Measurements from ENCODE around the gene REM2.

REM2 gene, protein sequence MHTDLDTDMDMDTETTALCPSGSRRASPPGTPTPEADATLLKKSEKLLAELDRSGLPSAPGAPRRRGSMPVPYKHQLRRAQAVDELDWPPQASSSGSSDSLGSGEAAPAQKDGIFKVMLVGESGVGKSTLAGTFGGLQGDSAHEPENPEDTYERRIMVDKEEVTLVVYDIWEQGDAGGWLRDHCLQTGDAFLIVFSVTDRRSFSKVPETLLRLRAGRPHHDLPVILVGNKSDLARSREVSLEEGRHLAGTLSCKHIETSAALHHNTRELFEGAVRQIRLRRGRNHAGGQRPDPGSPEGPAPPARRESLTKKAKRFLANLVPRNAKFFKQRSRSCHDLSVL

DNA sequence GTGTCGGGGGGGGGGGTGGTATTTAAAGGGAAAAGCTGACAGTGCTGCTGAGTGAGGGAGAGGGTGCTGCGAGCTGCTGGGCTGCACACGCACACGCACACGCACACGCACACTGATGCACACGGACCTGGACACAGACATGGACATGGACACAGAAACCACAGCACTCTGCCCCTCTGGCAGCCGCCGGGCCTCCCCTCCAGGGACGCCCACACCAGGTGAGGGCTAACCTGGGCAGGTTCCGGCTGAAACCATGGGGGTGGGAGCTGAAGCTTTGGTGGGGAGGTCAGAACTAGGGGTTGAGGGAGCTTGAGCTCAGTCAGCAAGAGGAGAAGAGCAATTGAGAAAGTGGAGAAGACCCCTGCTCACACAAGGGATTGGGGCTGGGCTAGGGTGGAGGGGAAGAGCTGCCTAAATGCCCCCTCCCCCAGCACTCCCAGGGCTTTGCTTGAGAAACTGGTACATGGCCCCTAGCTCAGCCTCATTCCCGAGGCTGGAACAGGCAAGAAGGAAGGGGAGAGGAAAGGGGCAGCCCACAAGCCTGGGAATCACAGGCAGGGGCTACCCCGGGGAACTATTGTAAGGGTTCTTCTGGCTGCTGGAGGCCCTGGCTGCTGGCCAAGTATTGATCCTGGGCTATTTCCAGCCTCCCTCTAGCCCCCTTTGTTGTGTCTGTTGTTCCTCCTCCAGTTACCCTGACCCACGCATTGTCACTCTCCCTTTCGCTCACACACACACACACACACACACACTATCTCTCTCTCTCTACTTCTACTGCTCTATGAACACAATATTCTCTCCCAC is at the start of gene REM2:
TSS of gene REM2 (plus strand) at position 50 of the 804 bp plus-strand sequence. CDS start at position 116, 66 bp downstream.
- DNase-seq: peak; percentile 92

DNA sequence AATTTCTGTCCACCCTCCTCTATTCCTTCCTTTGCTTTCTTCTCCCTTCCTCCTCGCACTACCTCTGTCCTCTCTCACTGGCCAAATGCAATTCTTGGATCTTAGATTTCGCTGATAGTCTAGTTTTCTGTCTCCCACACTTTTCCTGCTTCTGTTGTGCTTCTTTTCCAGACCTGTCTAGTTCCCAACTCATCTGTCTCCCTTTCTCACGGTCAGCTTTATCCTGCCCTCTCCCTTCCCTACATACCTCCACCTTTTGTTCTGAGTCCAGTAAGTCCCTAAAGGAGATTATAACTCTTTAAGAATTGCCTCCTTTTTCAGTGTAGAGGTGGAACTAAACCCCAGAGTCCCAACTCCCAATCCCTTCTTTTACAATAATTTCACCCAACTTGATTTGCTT is 47.5 kb upstream of the REM2 start:
- DNase-seq: no peak

DNA sequence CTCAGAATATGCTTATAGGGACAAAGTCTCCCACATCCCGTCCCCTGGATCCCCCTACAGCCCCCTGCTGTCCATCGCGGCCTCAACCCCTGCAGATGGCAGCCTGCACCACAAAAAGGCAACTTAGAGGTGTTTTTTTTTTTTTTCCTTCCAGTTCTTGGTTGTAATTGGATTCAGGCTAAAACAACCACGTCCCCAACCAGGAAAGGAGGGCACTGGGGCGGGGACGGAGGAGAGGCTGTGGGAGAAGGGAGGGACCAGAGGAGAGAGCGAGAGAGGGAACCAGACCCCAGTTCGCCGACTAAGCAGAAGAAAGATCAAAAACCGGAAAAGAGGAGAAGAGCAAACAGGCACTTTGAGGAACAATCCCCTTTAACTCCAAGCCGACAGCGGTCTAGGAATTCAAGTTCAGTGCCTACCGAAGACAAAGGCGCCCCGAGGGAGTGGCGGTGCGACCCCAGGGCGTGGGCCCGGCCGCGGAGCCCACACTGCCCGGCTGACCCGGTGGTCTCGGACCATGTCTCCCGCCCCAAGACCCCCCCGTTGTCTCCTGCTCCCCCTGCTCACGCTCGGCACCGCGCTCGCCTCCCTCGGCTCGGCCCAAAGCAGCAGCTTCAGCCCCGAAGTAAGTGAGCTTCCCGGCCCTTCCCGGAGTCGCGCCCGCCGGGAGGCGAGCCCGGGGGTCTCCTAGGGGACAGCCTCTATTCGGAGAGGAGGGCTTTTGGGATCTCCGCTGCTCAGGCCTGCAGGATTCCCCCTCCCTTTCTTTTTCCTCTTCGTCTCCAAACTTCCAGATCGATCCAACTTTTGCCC is 46.5 kb upstream of the REM2 start, which contains the start of gene MMP14:
TSS of gene MMP14 (plus strand) at position 285 of the 813 bp plus-strand sequence. CDS start at position 518, 233 bp downstream.
- no peak for DNase-seq

DNA sequence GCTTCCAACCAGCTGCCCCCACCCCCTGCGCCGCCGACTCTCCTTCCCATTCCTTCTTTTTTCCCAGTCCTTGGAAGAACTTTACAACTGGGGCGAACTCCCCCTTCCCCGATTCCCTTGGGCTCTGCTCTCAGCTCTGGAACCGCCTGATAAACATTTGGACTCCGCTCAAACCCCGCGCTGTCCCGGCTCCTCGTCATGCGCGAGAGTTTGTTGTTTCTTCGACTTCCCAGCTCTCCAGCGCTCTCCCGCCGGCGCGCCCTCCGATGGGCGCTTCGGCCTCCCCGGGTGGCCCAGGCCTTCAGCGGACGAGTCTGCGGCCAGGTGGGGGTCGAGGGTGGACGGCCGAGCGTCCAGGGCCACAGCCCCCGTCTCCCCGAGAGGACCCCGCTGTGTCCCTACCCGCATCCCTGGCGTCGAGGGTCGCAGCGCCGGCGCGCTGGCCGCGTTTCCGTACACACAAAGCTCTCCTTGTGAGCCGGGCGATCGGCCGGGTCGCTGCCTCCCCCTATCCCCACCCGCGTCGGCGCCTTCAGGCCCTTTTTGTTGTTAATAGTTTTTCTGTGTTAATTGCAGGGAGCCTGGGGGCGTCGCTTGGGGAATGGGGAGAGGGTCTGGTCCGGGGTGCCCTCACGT is 45.8 kb upstream of the REM2 start:
- peak; percentile 17 for DNase-seq

DNA sequence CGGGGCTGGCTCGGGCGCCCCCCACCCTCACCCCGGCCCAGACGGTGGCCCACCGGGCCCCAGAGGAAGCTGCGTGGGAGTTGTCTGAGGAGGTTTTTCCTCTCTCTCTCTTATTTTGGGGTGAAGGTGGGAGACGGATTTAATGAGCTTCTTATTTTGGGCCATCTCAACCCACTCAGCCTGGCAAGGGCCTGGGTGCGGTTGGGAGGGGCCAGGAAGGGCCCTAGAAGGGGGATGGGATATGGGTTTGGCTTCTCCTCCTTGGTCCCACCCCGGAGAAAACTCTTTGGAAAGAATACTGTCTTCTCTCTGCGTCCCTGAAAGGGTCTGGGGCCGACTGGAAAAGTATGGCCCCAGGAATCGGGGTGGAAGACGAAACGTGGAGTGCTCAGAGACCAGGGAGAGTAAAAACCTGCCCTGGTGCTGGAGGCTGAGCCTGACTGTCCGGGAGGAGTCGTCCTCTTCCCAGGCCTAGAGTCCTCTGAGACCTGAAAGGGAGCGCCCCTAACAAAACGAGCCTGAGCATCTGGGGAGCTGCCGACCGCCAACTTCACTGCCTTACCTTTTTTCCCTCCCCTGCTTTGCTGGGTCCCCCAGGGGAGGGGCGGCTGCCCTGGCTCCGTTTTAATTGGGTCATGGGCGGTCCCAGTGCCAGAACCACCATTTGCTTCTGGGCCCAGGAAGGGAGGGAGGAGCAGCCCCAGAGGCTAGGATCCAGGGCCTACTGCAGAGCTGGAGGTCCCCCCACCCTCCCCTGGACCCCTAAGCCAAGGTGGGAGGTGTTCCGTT is 45.1 kb upstream of the REM2 start:
- DNase-seq: no peak

DNA sequence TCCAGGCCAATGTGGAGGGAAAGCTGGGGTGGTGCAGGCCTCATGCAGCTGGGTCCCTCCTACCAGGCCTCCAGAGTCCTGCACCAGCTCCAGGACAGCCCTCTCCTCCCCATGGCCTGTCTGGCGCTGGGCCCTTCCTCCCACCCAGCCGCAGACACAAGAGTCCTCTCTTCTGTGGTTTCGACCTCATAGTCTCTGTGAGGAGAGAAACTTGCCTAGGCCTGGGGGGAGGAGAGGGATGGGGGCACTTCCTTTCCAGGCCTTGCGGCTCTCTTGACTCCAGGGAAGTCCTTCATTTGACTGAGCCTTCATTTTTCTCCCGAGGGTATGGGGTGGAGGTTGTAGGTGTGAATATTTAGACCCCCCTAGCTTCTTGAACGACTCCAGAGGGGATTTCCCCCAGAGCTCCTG is 44.4 kb upstream of the REM2 start:
- DNase-seq: no peak

DNA sequence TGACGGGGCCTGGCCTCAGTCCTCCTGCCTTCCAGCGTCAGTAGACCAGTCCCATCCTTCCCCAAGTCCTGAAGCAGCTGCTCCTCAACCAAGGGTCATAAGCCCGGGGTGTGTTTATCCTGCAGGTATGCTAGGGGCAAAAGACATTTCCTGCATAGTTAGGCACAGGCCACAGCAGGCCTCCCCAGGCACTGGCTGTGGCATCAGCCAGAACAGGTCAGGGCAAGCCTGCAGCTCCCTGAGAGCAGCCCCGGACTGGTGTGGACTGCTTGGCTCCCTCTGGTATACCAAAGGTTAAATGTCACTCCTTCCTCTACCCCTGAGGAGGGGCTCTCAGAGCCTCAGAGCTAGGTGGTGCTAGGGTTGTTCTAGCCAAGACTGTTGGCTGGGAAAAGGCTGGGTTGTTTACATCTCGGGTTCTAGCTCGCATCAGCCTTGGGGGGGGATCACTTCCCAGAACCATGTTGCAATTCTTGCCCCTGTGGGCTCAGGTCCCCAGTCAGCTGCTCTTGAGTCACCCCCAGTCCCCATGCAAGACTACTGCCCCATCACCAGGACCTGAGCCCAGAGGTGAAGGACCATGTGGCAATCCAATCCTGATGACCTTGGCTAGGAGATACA is 43.8 kb upstream of the REM2 start:
- DNase-seq: no peak

GRCh38 chr14:22841311-22841710 is 41.7 kb upstream of the REM2 start:
- no peak for DNase-seq

DNA sequence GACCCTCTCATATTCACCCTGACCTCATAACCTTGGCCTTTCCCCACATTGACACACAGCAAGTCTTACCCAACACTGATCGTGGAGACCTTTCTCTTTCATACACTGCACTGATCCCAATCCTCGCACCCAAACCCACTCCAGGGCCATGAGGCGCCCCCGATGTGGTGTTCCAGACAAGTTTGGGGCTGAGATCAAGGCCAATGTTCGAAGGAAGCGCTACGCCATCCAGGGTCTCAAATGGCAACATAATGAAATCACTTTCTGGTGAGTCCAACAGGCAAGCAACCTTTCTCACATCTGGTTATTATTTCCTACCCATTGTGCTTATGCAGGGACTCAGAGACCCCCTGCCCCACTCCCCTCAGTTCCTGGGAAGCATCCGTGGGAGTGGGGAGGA is 41.3 kb upstream of the REM2 start:
- no peak for DNase-seq

DNA sequence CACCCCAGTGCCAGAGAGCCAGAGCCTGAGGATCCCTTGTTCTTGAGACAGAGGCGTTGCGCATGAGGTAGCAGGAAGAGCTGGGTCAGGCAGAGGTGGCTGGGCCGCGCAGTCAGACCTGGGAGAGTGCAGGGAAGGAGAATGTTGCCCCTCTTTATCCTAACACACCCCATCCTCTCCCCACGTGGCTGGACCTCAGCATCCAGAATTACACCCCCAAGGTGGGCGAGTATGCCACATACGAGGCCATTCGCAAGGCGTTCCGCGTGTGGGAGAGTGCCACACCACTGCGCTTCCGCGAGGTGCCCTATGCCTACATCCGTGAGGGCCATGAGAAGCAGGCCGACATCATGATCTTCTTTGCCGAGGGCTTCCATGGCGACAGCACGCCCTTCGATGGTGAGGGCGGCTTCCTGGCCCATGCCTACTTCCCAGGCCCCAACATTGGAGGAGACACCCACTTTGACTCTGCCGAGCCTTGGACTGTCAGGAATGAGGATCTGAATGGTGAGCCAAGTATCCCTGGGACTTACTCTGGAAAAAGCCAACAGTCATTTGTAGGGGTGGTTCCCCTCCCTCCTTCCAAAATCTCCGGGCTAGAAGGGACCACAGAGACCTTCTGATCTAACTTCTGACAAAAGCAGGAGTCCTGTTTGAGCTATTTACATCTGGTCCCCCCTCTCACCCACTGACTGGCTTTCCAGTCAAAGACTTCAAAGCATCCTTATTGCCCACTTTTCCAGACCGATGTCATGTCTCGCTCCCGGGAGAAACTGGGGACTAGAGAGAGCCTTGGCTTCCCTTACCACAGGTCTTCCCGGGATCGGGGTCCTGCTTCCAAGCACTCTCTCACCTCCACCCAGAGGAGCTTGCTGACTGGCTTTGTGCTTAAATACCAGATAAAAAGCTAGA is 40.6 kb upstream of the REM2 start:
- no peak for DNase-seq

DNA sequence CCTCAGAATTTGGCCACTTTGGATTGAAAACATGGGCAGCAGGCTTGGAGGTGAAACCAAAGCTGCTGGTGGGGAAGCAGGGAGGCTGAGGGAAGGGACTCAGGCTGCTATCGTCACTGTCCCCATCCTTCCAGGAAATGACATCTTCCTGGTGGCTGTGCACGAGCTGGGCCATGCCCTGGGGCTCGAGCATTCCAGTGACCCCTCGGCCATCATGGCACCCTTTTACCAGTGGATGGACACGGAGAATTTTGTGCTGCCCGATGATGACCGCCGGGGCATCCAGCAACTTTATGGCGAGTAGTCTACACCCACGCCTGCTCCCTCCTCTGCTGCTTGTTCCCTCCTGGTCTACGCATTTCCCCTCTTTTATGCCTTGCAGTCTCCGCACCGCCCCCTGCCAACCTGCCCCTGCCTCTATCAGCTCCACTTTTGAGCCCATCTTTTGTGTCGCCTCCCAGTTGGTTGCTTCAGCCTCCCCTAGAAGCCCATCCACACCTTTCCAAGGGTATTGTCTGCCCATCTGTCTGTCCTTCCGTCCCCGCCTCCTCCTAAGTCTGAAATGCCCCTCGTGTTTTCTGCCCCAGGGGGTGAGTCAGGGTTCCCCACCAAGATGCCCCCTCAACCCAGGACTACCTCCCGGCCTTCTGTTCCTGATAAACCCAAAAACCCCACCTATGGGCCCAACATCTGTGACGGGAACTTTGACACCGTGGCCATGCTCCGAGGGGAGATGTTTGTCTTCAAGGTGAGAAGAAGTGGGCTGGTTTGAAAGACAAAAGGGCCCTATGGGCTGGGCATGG is 39.7 kb upstream of the REM2 start:
- DNase-seq: no peak

GRCh38 chr14:22844221-22845102 is 38.6 kb upstream of the REM2 start:
- no peak for DNase-seq

- no peak for DNase-seq
Observed at GRCh38 chr14:22845103-22845394, 38.0 kb upstream of the REM2 start.

GRCh38 chr14:22845821-22846625 is 37.0 kb upstream of the REM2 start:
- no peak for DNase-seq

DNA sequence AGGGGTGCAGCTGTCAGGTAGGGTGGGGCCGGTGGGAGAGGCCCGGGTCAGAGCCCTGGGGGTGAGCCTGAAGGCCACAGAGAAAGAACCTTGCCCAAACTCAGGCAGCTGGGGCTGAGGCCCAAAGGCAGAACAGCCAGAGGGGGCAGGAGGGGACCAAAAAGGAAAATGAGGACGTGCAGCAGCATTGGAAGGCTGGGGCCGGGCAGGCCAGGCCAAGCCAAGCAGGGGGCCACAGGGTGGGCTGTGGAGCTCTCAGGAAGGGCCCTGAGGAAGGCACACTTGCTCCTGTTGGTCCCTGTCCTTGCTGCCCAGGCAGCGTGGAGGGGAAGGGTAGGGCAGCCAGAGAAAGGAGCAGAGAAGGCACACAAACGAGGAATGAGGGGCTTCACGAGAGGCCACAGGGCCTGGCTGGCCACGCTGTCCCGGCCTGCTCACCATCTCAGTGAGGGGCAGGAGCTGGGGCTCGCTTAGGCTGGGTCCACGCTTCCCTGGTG is 36.2 kb upstream of the REM2 start:
- no peak for DNase-seq

GRCh38 chr14:22847661-22848341 is 35.2 kb upstream of the REM2 start:
- DNase-seq: no peak

All from NCI-H146 (cell line).